GM19452 (cell line): ENCODE data around the gene WDR5.

Experiments
- ATAC-seq: cut with Tn5 transposase; IDR thresholded peaks from one replicate; pipeline ENCODE4 v1.9.1; 2021; ENCODE audit not compliant: unreplicated experiment

The WDR5 gene

GRCh38 chr9:134157378-134157885 is 21.6 kb downstream of the WDR5 start:
- no peak for ATAC-seq

- no peak for ATAC-seq
These were observed 22.4 kb downstream of the WDR5 start for GRCh38 chr9:134158242-134158641.

DNA sequence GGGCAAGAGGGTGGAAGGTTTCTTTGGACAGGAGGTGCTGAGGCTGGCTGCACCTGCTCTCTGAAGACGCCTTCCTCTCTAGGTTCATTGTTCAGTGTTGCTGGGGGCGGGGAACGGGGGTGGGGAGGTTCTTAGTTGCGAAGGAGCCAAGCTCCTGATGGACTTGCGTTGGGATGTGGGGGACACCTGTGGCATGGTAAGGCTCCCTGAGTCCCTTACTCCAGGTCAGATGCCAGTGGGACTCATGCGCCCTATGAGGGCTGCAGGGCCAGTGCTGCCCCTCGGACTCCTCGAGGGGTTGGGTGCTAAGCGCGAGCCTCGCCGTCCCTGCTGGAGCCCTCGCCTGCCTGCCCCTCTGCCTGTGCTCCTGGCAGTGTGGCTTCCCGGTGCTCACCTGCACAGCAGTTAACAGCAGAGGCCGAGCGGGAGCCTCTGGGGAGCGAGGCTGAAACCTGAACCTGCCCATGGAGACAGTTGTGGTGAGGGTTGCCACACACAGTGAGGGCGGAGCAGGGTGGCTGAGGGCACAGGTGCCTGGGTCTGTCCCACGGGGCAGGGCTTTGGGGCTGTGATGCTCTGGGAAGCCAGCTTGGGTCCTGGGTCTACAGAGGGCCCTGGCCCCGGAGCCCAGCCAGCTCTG is 23.0 kb downstream of the WDR5 start:
- ATAC-seq, result no peak

DNA sequence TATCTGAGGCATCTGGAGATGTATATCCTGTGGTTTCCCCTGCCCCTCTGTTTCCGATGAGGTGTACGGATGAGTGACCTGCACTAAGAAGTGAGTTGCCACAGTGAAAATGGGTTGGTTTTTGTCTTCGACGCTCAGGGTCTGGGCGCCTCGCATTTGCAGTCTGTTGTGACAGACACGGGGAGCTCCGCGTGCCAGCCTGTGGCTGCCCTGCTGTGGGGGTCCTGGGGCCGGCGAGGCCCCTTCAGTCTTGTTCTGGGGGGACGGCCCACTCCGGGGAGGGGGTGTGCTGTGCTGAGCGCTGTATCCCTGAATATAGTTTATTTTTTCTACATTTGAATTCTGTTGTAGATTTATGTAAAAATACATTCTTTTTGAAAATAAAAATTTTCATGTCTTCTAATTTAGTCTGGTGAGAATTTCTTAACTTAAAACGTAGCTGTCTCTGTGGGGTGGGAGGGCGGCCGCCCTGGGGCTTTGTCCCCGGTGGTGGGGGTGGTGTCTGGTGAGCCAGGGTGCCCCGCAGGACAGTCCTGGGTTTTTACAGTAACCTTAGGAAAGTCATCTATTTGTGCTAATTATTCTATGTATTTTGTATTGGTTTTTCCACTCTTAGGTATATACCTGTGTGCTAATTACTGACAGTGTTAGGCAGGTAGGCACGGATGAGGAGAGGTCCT is 23.8 kb downstream of the WDR5 start:
- ATAC-seq, result no peak

DNA sequence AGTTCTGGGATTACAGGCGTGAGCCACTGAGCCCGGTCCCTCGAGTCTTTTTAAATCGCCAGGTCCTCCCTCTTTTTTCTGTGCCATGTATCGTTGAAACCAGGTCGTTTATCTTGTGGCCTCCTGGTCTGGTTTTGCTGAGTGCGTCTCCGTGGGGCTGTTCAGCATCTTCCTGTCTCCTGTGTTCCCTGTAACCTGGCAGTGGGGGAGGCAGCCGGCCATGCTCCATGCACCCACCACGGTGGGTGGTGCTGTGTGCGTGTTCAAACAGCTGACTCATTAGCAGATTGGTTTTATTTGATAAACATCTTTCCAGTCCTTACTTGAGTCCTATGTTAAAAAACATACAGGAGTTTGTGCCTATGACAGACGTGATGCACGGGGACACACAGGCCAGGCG is 25.8 kb downstream of the WDR5 start:
- no peak for ATAC-seq

GRCh38 chr9:134162212-134162775 is 26.4 kb downstream of the WDR5 start:
- ATAC-seq, result no peak

DNA sequence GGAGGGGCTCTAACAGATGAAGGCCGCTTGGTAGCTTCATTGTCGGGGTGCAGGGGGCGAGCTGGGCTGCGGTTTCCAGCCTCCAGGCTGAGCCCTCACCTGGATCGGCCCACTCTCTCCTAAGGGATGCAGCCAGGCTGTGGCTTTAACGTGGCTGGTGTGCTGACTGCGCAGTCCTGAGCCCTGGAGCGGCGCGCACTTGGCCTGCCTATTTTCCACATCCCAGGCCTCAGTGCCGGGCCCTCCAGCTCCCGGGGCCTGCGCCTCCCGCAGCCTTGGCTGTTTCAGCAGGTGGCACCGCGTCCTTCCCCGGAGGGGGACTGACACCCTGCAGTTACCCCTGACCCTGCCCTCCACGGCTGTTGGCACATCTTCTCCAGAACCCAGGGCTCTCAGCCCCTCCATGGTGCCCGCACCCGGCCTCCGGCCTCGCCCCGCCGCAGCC is 27.1 kb downstream of the WDR5 start:
- ATAC-seq, result no peak

DNA sequence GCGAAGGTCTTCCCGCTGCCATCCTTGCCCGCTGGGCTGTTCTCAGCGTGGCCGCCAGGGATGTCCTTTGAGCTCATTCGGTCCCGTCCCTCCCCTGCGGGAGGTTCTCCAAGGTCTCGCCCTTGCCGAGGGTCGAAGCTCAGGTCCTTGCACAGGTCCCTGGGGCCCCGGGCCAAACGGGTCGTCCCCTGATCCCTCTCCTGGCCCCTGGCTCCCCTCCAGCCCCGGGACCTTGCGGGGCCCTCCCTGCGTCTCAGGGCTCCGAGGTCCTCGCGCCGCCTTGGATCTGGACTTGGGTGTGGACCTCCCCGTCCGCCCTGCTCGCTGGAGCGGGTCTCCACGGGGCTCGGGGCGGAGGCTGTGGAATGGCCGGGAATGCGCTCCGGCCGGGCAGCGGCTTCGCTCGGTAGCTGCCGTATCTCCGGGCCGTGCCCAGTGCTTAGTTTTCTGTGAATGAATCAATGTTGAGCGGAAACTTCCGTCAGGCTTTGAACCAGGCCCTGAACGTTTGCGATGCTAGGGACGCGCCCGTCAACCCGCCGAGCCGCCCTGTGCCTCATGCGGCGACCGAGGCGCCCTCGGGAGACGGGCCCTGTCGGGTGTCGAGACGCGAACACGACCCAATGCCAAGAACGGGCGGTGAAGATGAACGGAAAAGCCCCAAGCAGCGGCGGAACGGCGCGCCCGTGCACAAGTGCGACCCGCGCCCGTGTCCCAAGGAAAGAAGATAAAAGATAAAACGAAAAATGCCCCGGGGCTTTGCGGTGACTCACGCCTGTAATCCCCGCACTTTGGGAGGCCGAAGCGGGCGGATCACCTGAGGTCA is 27.7 kb downstream of the WDR5 start:
- no peak for ATAC-seq

DNA sequence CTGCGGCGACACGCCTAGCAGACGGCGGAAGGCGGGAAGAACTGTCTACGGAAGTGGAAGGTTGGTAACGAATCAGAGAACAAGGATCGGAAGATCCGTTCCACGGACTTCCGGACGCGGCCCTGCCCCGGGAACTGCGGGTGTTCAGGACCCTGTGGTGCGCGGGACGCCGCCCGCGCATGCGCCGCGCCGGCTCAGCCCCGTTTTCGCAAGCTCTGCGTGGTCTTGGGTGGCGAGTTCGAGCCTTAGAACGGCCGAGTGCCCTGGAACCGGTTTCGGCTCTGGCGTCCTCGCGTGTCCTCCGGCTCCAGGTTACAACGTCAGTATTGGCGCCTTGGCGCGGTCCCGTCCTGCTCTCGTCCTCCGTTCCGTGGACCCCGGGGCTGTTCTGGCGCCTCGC is 29.0 kb downstream of the WDR5 start:
- ATAC-seq, result no peak

- ATAC-seq, result no peak
These were observed 29.8 kb downstream of the WDR5 start for GRCh38 chr9:134165357-134166315.

DNA sequence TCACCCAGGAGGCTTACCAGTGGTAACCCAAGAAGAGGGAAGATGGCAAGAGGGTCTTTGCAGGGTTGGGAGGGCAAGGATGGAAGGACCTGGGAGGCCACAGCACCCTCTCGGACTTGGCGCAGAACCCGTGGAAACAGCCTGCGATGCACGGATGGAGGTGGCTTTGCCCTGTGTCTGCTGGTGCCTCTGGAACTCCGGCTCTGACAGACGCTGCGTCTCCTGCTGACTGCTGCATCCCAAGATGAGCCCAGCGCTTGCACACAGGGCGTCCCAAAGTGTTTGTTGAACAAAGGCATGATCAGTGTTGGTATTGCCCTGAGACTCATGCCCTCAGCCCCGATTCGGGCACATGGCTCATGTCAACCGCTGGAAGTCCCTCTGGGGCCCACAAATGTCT is 30.5 kb downstream of the WDR5 start:
- no peak for ATAC-seq

GRCh38 chr9:134167530-134167931 is 31.6 kb downstream of the WDR5 start:
- no peak for ATAC-seq

GRCh38 chr9:134168757-134169550 is 33.1 kb downstream of the WDR5 start:
- no peak for ATAC-seq

GRCh38 chr9:134169724-134170401 is 34.0 kb downstream of the WDR5 start:
- ATAC-seq, result no peak

DNA sequence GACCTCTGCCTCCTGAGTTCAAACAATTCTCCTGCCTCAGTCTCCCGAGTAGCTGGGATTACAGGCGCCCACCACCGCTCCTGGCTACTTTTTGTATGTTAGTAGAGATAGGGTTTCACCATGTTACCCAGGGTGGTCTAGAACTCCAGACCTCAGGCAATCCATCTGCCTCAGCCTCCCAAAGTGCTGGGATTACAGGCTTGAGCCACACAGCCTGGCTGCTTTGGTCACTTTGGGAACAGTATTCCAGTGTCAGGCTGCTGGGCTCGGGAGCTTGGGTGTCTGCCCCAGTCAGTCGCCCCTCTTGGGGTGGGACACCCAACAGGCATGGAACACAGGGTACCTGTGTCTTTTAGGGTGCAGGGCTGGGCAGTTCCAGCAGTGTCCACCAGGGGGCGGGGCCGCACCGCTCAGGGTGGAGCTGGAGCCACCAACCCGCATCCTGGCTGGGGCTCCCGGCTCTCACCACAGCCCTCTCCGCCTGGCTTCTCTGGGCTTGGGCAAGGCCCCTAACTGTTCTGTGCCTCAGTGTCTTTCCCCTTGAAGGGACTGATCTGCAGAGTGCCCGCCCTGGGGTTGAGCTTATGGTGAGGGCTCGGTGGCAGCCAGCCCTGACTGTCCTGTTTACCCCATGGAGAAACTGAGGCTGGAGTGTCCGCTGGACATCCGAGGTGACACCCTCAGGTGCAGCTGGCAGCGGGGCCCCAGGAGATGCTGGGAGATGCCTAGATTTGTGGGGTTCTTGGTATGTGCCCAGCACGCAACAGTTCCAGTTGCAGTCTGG is 34.8 kb downstream of the WDR5 start:
- no peak for ATAC-seq

- no peak for ATAC-seq
These were observed 35.7 kb downstream of the WDR5 start for GRCh38 chr9:134171316-134172197.
